H1 (cell line): ENCODE results near the gene HSPBP1. TPM values are rescaled to one million over a fixed set of nuclear protein-coding genes. Genes with fewer than 3 reads are reported as not detected.

Experiments used
- CTCF ChIA-PET: fragments of 300-600 bp; sonication (Branson Sonifier 250); formaldehyde crosslinking; loops from one replicate; lab custom pipeline; 2021; ENCODE audit not compliant: partially characterized antibody; lab: Charles Lee
- POLR2A ChIA-PET: fragments of 300-600 bp; sonication (Branson Sonifier 250); formaldehyde crosslinking; loops from one replicate; lab custom pipeline; 2021; ENCODE audit warnings: inconsistent platforms; ENCODE audit not compliant: partially characterized antibody; lab: Charles Lee
- DNase-seq, 2 experiments: peaks; one replicate each; pipeline versions ENCODE4 v3.0.0 to v3.0.0-alpha.2; 2010 to 2022; ENCODE audit warnings: low spot score in 2 of 2, low read depth in 1 of 2, mixed read lengths in 1 of 2
- FAIRE-seq: peaks from 2 replicates; lab custom pipeline; 2011; peaks lifted over from hg19 to GRCh38; lab: Jason Lieb, UNC
- H2AFZ ChIP-seq: 2 replicates; pipeline ENCODE4 v1.8.1; 2012; ENCODE audit warnings: low read length, inconsistent platforms
- H2AK5ac ChIP-seq: 2 replicates; pipeline ENCODE4 v1.6.1; 2013; ENCODE audit warnings: low read depth, low read length
- H2BK120ac ChIP-seq: replicated peaks from 2 replicates; pipeline ENCODE3; 2013; ENCODE audit warnings: low read depth, low read length, inconsistent platforms
- H2BK12ac ChIP-seq: 2 replicates; pipeline ENCODE4 v1.6.1; 2013; ENCODE audit warnings: low read depth, low read length
- H2BK15ac ChIP-seq: 2 replicates; pipeline ENCODE4 v1.6.1; 2013; ENCODE audit warnings: low read length
- H2BK20ac ChIP-seq: 2 replicates; pipeline ENCODE4 v1.6.1; 2013; ENCODE audit warnings: low read length
- H2BK5ac ChIP-seq: 2 replicates; pipeline ENCODE4 v1.6.1; 2013; ENCODE audit warnings: low read depth, low read length
- H3K14ac ChIP-seq: 2 replicates; pipeline ENCODE4 v1.6.1; 2013; ENCODE audit warnings: inconsistent platforms; ENCODE audit not compliant: insufficient read length
- H3K18ac ChIP-seq: 2 replicates; pipeline ENCODE4 v1.6.1; 2013; ENCODE audit warnings: low read length; ENCODE audit errors: extremely low read depth
- H3K23ac ChIP-seq: 2 replicates; pipeline ENCODE4 v1.6.1; 2013; ENCODE audit warnings: inconsistent platforms; ENCODE audit not compliant: insufficient read length
- H3K23me2 ChIP-seq: 2 replicates; pipeline ENCODE4 v1.6.1; 2013; ENCODE audit warnings: low read depth, low read length
- H3K27ac ChIP-seq: 2 replicates; pipeline ENCODE4 v1.6.1; 2011; ENCODE audit warnings: low read depth, low read length, inconsistent platforms
- H3K27me3 ChIP-seq, 4 experiments: replicated peaks in 1 of 4; 1 replicate in 1 of 4; 2 replicates in 3 of 4; pipeline versions ENCODE4 v1.6.1 to v1.8.1; 2011 to 2013; ENCODE audit warnings: low read length in 3 of 4, mild to moderate bottlenecking in 3 of 4, inconsistent platforms in 2 of 4, mixed read lengths in 2 of 4, moderate library complexity in 1 of 4; ENCODE audit not compliant: control insufficient read depth in 3 of 4, insufficient read depth in 3 of 4; ENCODE audit errors: extremely low read depth in 1 of 4
- H3K36me3 ChIP-seq, 4 experiments: 2 replicates each; pipeline versions ENCODE4 v1.6.1 to v1.8.1; 2011 to 2013; ENCODE audit warnings: mild to moderate bottlenecking in 4 of 4, low read length in 3 of 4, moderate library complexity in 2 of 4, control low read depth in 1 of 4, inconsistent platforms in 1 of 4; ENCODE audit not compliant: insufficient read depth in 4 of 4, control insufficient read depth in 2 of 4
- H3K4ac ChIP-seq: replicated peaks from 2 replicates; pipeline ENCODE3; 2013; ENCODE audit warnings: low read length, low read depth, mixed read lengths, inconsistent platforms; ENCODE audit not compliant: insufficient read length
- H3K4me1 ChIP-seq, 4 experiments: replicated peaks in 1 of 4; 1 replicate in 1 of 4; 2 replicates in 3 of 4; pipeline versions ENCODE4 v1.6.1 to v1.8.1; 2011 to 2013; ENCODE audit warnings: low read length in 3 of 4, inconsistent platforms in 2 of 4, mixed read lengths in 1 of 4; ENCODE audit not compliant: insufficient read depth in 4 of 4, control insufficient read depth in 3 of 4
- H3K4me2 ChIP-seq, 2 experiments: 2 replicates each; pipeline versions ENCODE4 v1.6.1 to v1.8.1; 2011 to 2013; ENCODE audit warnings: low read depth in 2 of 2, low read length in 2 of 2, control low read depth in 1 of 2, inconsistent platforms in 1 of 2, mild to moderate bottlenecking in 1 of 2; ENCODE audit not compliant: insufficient read depth in 1 of 2
- H3K4me3 ChIP-seq, 4 experiments: fragments of 200-600, 300-600 bp in 1 of 4; sonication (generic), shearing (Covaris generic), sonication (Bioruptor Twin) in 1 of 4; 2 replicates each; pipeline versions ENCODE4 v1.5.1 to v1.8.1; 2011 to 2016; ENCODE audit warnings: low read length in 4 of 4, low read depth in 3 of 4, control low read depth in 2 of 4, inconsistent platforms in 2 of 4, mild to moderate bottlenecking in 2 of 4, mixed read lengths in 1 of 4, moderate library complexity in 1 of 4; ENCODE audit not compliant: insufficient read depth in 2 of 4; ENCODE audit errors: extremely low read depth in 1 of 4
- H3K56ac ChIP-seq: replicated peaks from 2 replicates; pipeline ENCODE3; 2013; ENCODE audit warnings: low read depth, mild to moderate bottlenecking, mixed read lengths, low read length, inconsistent platforms; ENCODE audit not compliant: insufficient read length
- H3K79me1 ChIP-seq: 2 replicates; pipeline ENCODE4 v1.6.1; 2013; ENCODE audit warnings: low read depth, low read length, control low read depth
- H3K79me2 ChIP-seq, 2 experiments: 2 replicates each; pipeline versions ENCODE4 v1.6.1 to v1.8.1; 2012 to 2013; ENCODE audit warnings: low read length in 2 of 2, mild to moderate bottlenecking in 2 of 2, inconsistent platforms in 1 of 2; ENCODE audit not compliant: insufficient read depth in 2 of 2, control insufficient read depth in 1 of 2
- H3K9ac ChIP-seq, 4 experiments: replicated peaks in 1 of 4; 1 replicate in 1 of 4; 2 replicates in 3 of 4; pipeline versions ENCODE4 v1.6.1 to v1.8.1; 2011 to 2013; ENCODE audit warnings: low read depth in 3 of 4, low read length in 3 of 4, control low read depth in 2 of 4, mild to moderate bottlenecking in 2 of 4, moderate library complexity in 2 of 4, inconsistent platforms in 1 of 4; ENCODE audit errors: extremely low read depth in 1 of 4
- H3K9me3 ChIP-seq, 2 experiments: 2 replicates each; pipeline versions ENCODE4 v1.6.1 to v1.8.1; 2012 to 2013; ENCODE audit warnings: mild to moderate bottlenecking in 2 of 2, moderate library complexity in 2 of 2, control low read depth in 1 of 2, inconsistent platforms in 1 of 2, low read depth in 1 of 2, low read length in 1 of 2, mixed read lengths in 1 of 2; ENCODE audit not compliant: insufficient read depth in 2 of 2
- H4K20me1 ChIP-seq, 2 experiments: replicated peaks in 1 of 2; 2 replicates each; pipeline versions ENCODE3 to v1.8.1; 2011 to 2013; ENCODE audit warnings: inconsistent platforms in 2 of 2, low read length in 2 of 2, mild to moderate bottlenecking in 1 of 2; ENCODE audit not compliant: insufficient read depth in 2 of 2, control insufficient read depth in 1 of 2
- H4K5ac ChIP-seq: 2 replicates; pipeline ENCODE4 v1.6.1; 2013; ENCODE audit warnings: low read length, low read depth, mixed read lengths, inconsistent platforms; ENCODE audit not compliant: insufficient read length
- H4K8ac ChIP-seq: 2 replicates; pipeline ENCODE4 v1.8.0; 2013; ENCODE audit warnings: mild to moderate bottlenecking, moderate library complexity, low read length, inconsistent platforms; ENCODE audit not compliant: insufficient read depth; ENCODE audit errors: extremely low read depth
- H4K91ac ChIP-seq: replicated peaks from 2 replicates; pipeline ENCODE3; 2013; ENCODE audit warnings: low read length, mixed read lengths, inconsistent platforms; ENCODE audit not compliant: insufficient read length
- BRCA1 ChIP-seq: IDR thresholded peaks from 2 replicates; pipeline ENCODE4 v1.6.1; 2012; ENCODE audit warnings: low read depth, low read length, improper control_type of control experiment
- CHD1 ChIP-seq: IDR thresholded peaks from 2 replicates; pipeline ENCODE4 v1.6.1; 2012; ENCODE audit warnings: low read depth, low read length, improper control_type of control experiment
- EZH2 ChIP-seq: fragments of 200-600 bp; sonication (generic); IDR thresholded peaks from 2 replicates; pipeline ENCODE4 v1.7.1; 2012; ENCODE audit warnings: low read depth, mild to moderate bottlenecking, moderate library complexity, low read length, inconsistent platforms; ENCODE audit not compliant: severe bottlenecking
- POU5F1 ChIP-seq: IDR thresholded peaks from 2 replicates; pipeline ENCODE4 v1.6.1; 2011; ENCODE audit warnings: low read depth, mild to moderate bottlenecking, low read length, moderate library complexity
- SAP30 ChIP-seq: fragments of 300-600 bp; sonication (generic); IDR thresholded peaks from 2 replicates; pipeline ENCODE4 v1.7.1; 2012; ENCODE audit warnings: low read length, moderate library complexity, mild to moderate bottlenecking, inconsistent platforms; ENCODE audit not compliant: insufficient read depth, insufficient replicate concordance
- SP1 ChIP-seq: IDR thresholded peaks from 2 replicates; pipeline ENCODE4 v1.6.1; 2011; ENCODE audit warnings: low read depth, low read length
- SP2 ChIP-seq: IDR thresholded peaks from 2 replicates; pipeline ENCODE4 v1.6.1; 2012; ENCODE audit warnings: mild to moderate bottlenecking, low read length, inconsistent platforms
- SP4 ChIP-seq: IDR thresholded peaks from 2 replicates; pipeline ENCODE4 v1.6.1; 2012; ENCODE audit warnings: low read length, inconsistent platforms
- SRF ChIP-seq: IDR thresholded peaks from 2 replicates; pipeline ENCODE4 v1.6.1; 2011; ENCODE audit warnings: mild to moderate bottlenecking, low read depth, low read length, moderate library complexity
- TBP ChIP-seq: IDR thresholded peaks from 2 replicates; pipeline ENCODE4 v1.6.1; 2011; ENCODE audit warnings: low read depth, low read length, improper control_type of control experiment
- YY1 ChIP-seq: IDR thresholded peaks from 2 replicates; pipeline ENCODE4 v1.6.1; 2011; ENCODE audit warnings: low read depth, mild to moderate bottlenecking, low read length
- WGBS, 2 experiments: shearing (Covaris generic) in 1 of 2; methylation state at CpG; one replicate each; pipeline versions ENCODE4 v1.1.6 to v1.1.7; 2013 to 2015; ENCODE audit warnings: low lambda C conversion rate in 2 of 2, mixed read lengths in 2 of 2, inconsistent platforms in 1 of 2, low coverage in 1 of 2, missing lambda C conversion rate in 1 of 2; ENCODE audit not compliant: insufficient replicate concordance in 2 of 2, insufficient coverage in 1 of 2, insufficient read length in 1 of 2; ENCODE audit errors: extremely low coverage in 1 of 2, missing lambda C conversion rate in 1 of 2; 5-methylcytosine and 5-hydroxymethylcytosine counted together
- polyA plus RNA-seq, 7 experiments: library from polyadenylated mRNA; depleted of rRNA in 3 of 7; stranded (reverse) in 5 of 7; unstranded in 2 of 7; fragments of >200 nt in 5 of 7; fragments of 200-250 nt in 2 of 7; gene quantifications; 1 replicate in 5 of 7; 2 replicates in 1 of 7; 4 replicates in 1 of 7; pipeline versions ENCODE4 v1.2.1 to v1.2.3, GENCODE V29; 2011 to 2013; ENCODE audit warnings: missing spikeins in 2 of 7, mixed read lengths in 2 of 7
- total RNA-seq: library from RNA; stranded (reverse); fragmentation: NEBNext Ultra II Directional; extraction: Animal tissue kit (Norgen Biotek cat#: 25700); gene quantifications from 2 replicates; pipeline ENCODE4 v1.2.1, GENCODE V29; 2021
- TF ChIP-seq, protein P1 (sequence below), 3 experiments: IDR thresholded peaks; 1 replicate in 2 of 3; 2 replicates in 1 of 3; pipeline versions ENCODE4 v1.5.1 to v1.6.1; 2011; ENCODE audit warnings: low read length in 3 of 3, mild to moderate bottlenecking in 3 of 3, inconsistent platforms in 2 of 3, low read depth in 1 of 3, moderate library complexity in 1 of 3; ENCODE audit not compliant: insufficient read depth in 1 of 3; ENCODE audit errors: control extremely low read depth in 1 of 3

Gene HSPBP1
- total and polyA plus RNA-seq, 2 of the 8 experiments (the other 6 are each of a cell fraction or from before 2014, with no cell fraction given), result 63.4 to 100 TPM

DNA sequence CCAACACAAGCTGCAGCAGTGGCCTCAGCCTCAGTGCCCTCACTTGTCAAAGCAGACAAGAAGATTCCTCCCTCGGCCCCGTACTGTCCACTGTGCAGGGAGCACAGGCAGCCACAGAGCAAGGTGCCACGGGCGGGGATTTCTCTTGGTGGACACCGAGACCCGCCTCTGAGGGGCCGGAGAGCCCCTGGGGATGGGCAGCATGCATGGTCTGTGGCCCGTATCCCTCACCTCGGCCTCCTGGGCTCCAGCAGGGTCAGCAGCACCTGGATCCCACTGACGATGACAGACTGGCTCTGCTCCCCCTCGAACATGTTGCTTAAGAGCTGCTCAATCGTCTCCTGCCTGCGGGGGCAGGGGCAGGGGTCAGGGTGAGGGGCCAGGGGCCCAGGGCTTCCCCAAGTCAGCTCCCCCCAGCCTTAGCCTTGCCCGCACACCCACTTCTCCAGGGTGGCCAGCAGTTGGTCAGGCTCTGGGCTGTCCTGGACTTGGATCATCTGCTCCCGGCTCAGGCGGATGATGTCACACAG is 37.9 kb downstream of the HSPBP1 start:
- WGBS, 2 experiments, result 92% methylated on average over 16 of the region's 16 CpGs; no CpG with 5 or more reads in 1 of the 2 experiments
- no peak for FAIRE-seq
- TF ChIP-seq EZH2, result no peak
- no peak for TF ChIP-seq BRCA1
- TF ChIP-seq, protein P1, sequence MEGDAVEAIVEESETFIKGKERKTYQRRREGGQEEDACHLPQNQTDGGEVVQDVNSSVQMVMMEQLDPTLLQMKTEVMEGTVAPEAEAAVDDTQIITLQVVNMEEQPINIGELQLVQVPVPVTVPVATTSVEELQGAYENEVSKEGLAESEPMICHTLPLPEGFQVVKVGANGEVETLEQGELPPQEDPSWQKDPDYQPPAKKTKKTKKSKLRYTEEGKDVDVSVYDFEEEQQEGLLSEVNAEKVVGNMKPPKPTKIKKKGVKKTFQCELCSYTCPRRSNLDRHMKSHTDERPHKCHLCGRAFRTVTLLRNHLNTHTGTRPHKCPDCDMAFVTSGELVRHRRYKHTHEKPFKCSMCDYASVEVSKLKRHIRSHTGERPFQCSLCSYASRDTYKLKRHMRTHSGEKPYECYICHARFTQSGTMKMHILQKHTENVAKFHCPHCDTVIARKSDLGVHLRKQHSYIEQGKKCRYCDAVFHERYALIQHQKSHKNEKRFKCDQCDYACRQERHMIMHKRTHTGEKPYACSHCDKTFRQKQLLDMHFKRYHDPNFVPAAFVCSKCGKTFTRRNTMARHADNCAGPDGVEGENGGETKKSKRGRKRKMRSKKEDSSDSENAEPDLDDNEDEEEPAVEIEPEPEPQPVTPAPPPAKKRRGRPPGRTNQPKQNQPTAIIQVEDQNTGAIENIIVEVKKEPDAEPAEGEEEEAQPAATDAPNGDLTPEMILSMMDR (IDR thresholded peaks at IDR 0.05; ENCODE audit: control extremely low read depth in 1 of 3, insufficient read depth in 1 of 3, low read depth in 1 of 3, low read length in 3 of 3), result no peak
- no peak for TF ChIP-seq POU5F1
- TF ChIP-seq SRF, result no peak
- TF ChIP-seq SAP30, result no peak
- TF ChIP-seq YY1, result no peak
- TF ChIP-seq CHD1, result no peak
- no peak for TF ChIP-seq SP2
- TF ChIP-seq SP4, result no peak
- no peak for TF ChIP-seq TBP
- TF ChIP-seq SP1, result no peak

More for the DNA sequence above, 37.9 kb downstream of the HSPBP1 start:
- peaks cover 1 to 20% of the 10 kb centered on the region in 2 experiments for H4K20me1 ChIP-seq
- H3K36me3 ChIP-seq, result peaks cover 15 to 61% (median 44%) of the 10 kb centered on the region in 4 experiments
- H3K79me2 ChIP-seq, result no peaks in the 10 kb centered on the region
- no peak overlapping the region for H2BK12ac ChIP-seq
- no peak overlapping the region for H4K5ac ChIP-seq
- H3K23me2 ChIP-seq, result no peaks in the 10 kb centered on the region
- H3K4me2 ChIP-seq, result no peak overlapping the region
- H2BK15ac ChIP-seq, result no peak overlapping the region
- H2AK5ac ChIP-seq, result no peak overlapping the region
- peak overlapping the region; percentile 5; the same call in 1 of the 2 replicates for H4K8ac ChIP-seq
- no peak overlapping the region for H3K23ac ChIP-seq
- H2AFZ ChIP-seq, result no peak overlapping the region
- CTCF ChIA-PET, result interaction anchor here (1.2 to 8.4 kb wide), 2 partner anchors 14 to 22 kb away, joined by 3 to 32 read pairs; no protein-coding TSS in a partner anchor
- H3K27me3 ChIP-seq, result no peaks in the 10 kb centered on the region
- H3K18ac ChIP-seq, result no peak overlapping the region
- H3K4ac ChIP-seq, result no peak overlapping the region
- no peaks in the 10 kb centered on the region for H3K4me1 ChIP-seq
- no peak overlapping the region for H3K56ac ChIP-seq
- H3K14ac ChIP-seq, result no peak overlapping the region
- no peak for DNase-seq
- no peak overlapping the region for H3K9ac ChIP-seq
- H3K9me3 ChIP-seq, result no peaks in the 10 kb centered on the region
- POLR2A ChIA-PET, result no interaction called here
- no peak overlapping the region for H4K91ac ChIP-seq
- peaks cover under 1% of the 10 kb centered on the region; the same call in 1 of the 2 replicates for H3K79me1 ChIP-seq
- no peak overlapping the region for H2BK20ac ChIP-seq
- H2BK5ac ChIP-seq, result no peak overlapping the region; the same call in 1 of the 2 replicates
- no peak overlapping the region for H3K4me3 ChIP-seq
- no peak overlapping the region for H2BK120ac ChIP-seq
- H3K27ac ChIP-seq, result no peak overlapping the region
